Measurements from ENCODE around the gene DPF3.

The DPF3 gene

GRCh38 chr14:72675126-72675525 is 218.8 kb downstream of the DPF3 start:
- no peak for DNase-seq

- no peak for DNase-seq
Measured at GRCh38 chr14:72673179-72673578, 220.7 kb downstream of the DPF3 start.

GRCh38 chr14:72666610-72667009 is 227.3 kb downstream of the DPF3 start:
- no peak for DNase-seq

- no peak for DNase-seq
Measured at GRCh38 chr14:72665259-72665658, 228.6 kb downstream of the DPF3 start.

GRCh38 chr14:72664651-72665050 is 229.2 kb downstream of the DPF3 start:
- DNase-seq: no peak

- DNase-seq: no peak
Measured at GRCh38 chr14:72663956-72664650, 229.8 kb downstream of the DPF3 start.

- no peak for DNase-seq
Measured at GRCh38 chr14:72663076-72663487, 230.8 kb downstream of the DPF3 start.

- no peak for DNase-seq
Measured at GRCh38 chr14:72662214-72662613, 231.7 kb downstream of the DPF3 start.

- no peak for DNase-seq
Measured at GRCh38 chr14:72657214-72657921, 236.5 kb downstream of the DPF3 start.

- DNase-seq: no peak
Measured at GRCh38 chr14:72653026-72653425, 240.9 kb downstream of the DPF3 start.

GRCh38 chr14:72652179-72652578 is 241.7 kb downstream of the DPF3 start:
- DNase-seq: no peak

- no peak for DNase-seq
Measured at GRCh38 chr14:72651714-72652113, 242.2 kb downstream of the DPF3 start.

- DNase-seq: no peak
Measured at GRCh38 chr14:72651081-72651480, 242.8 kb downstream of the DPF3 start.

GRCh38 chr14:72649603-72650227 is 244.2 kb downstream of the DPF3 start:
- no peak for DNase-seq

- no peak for DNase-seq
Measured at GRCh38 chr14:72647782-72648181, 246.1 kb downstream of the DPF3 start.

- DNase-seq: no peak
Measured at GRCh38 chr14:72646861-72647528, 246.9 kb downstream of the DPF3 start.

- no peak for DNase-seq
Measured at GRCh38 chr14:72645706-72646105, 248.2 kb downstream of the DPF3 start.

- DNase-seq: no peak
Measured at GRCh38 chr14:72644758-72645489, 249.0 kb downstream of the DPF3 start.

GRCh38 chr14:72644038-72644437 is 249.9 kb downstream of the DPF3 start:
- DNase-seq: no peak

GRCh38 chr14:72643317-72643801 is 250.5 kb downstream of the DPF3 start:
- no peak for DNase-seq

GRCh38 chr14:72640911-72641485 is 252.9 kb downstream of the DPF3 start:
- DNase-seq: no peak

GRCh38 chr14:72638021-72638420 is 255.9 kb downstream of the DPF3 start:
- DNase-seq: no peak

All from stimulated activated CD4-positive, alpha-beta T cell treated with anti-CD3 and anti-CD28 coated beads, Interleukin-2, amount 100 ng/mL, for 48 hours (primary cell).